ENCODE data around the gene SYCE1L.
"Not testable (repeated sequence)": the region's sequence is repeated elsewhere in the genome, so short reads cannot be mapped to it uniquely, and the experiment has no call there.

The SYCE1L gene

GRCh38 chr16:77199211-77199610 lies at the start of gene SYCE1L:
TSS of gene SYCE1L (plus strand) at chr16:77199408. CDS start at chr16:77199452, 44 bp downstream.
- DNase-seq (ENCODE audit: low spot score) = no peak

- no peak for DNase-seq (ENCODE audit: low spot score)
Measured at GRCh38 chr16:77157346-77158058, 41.7 kb upstream of the SYCE1L start.

GRCh38 chr16:77158293-77158692 lies 40.9 kb upstream of the SYCE1L start:
- DNase-seq (ENCODE audit: low spot score) = no peak

GRCh38 chr16:77165006-77165405 lies 34.2 kb upstream of the SYCE1L start:
- DNase-seq (ENCODE audit: low spot score) = no peak

- DNase-seq (ENCODE audit: low spot score) = not testable (repeated sequence)
Measured at GRCh38 chr16:77165536-77166236, 33.5 kb upstream of the SYCE1L start.

GRCh38 chr16:77166726-77167125 lies 32.5 kb upstream of the SYCE1L start:
- no peak for DNase-seq (ENCODE audit: low spot score)

DNA sequence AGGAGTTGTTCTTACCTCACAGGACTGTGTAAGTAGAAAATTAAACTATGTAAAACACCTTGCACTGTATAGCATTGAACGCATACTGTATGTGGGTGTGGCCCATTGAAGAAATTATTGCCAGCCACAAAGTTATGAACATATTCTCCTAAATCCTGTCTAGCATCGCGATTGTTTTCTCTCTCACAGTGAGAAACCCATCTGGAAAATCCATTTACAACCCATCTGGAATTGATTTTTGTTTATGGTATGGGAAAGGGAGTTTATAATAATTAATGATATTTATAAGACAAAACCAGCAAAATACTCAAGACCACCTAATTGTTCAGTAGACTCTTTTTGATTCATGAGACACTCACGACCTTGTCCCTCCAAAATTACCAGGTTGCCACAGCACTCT lies 30.3 kb upstream of the SYCE1L start:
- no peak for DNase-seq (ENCODE audit: low spot score)

DNA sequence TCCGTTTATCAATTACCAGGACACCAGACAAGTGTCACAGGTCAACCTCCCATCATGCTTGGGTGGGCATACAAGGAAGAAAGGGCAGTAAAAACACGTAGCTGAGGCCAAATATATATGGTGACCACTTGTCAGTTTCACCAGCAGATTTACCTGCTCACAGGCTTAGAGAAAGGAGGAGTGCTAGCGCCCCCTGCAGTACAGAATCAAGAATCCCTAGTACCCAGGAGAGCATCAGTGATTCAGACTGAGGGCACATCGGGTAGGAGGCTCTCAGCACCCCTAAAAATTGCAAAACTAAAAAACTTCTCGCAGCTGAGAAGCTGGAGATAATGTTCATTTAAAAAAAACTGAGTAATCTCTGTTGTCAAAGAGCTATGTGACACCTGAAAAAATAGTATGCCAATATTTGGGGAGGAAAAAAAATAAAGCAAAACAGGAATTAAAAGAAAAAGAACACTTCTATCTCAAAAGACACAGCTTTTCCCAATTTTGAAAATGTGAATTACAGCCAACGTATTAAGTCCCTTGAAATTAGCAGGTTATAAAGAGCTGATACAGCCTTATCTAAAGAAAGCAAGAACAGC lies 29.5 kb upstream of the SYCE1L start:
- DNase-seq (ENCODE audit: low spot score) = peak; percentile 47

- no peak for DNase-seq (ENCODE audit: low spot score)
Measured at GRCh38 chr16:77170805-77171204, 28.4 kb upstream of the SYCE1L start.

GRCh38 chr16:77171745-77172635 lies 27.2 kb upstream of the SYCE1L start:
- peak; percentile 75 for DNase-seq (ENCODE audit: low spot score)

GRCh38 chr16:77172951-77173350 lies 26.3 kb upstream of the SYCE1L start:
- DNase-seq (ENCODE audit: low spot score) = peak; percentile 80

DNA sequence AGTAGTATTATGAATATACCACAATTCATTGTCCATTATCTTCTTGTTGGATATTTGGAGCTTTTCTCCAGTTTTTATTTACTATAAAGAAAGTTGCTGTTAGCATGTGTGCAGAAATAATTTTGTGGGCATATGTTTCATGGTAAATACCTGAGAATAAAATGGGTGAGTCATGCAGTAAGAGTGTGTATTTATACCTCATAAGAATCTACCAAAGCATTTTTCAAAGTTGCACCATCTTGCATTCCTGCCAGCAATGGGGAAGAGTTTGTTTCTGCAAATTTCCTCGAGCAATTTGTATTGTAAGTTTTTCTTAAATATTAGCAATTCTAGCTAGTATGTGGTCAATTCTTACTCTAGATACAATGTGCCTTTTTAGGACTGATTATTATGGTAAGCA lies 16.1 kb upstream of the SYCE1L start:
- DNase-seq (ENCODE audit: low spot score) = no peak

- not testable (repeated sequence) for DNase-seq (ENCODE audit: low spot score)
Measured at GRCh38 chr16:77186298-77186697, 12.9 kb upstream of the SYCE1L start.

DNA sequence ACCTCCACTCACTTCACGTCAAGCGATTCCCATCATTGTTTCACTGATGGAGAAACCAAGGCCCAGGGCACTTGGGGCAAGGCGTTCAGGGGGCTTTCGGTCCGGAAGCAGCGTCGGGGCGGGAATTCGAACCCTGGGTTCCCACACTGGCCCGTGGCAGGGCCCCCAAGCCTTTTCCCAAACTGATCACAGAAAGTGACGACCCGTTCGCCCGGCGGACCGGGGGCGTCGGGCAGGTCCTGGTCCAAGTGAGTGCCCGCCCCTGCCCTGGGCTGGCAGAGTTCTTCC lies 9.1 kb upstream of the SYCE1L start:
- no peak for DNase-seq (ENCODE audit: low spot score)

GRCh38 chr16:77190478-77191258 lies 8.5 kb upstream of the SYCE1L start, which contains the start of gene MON1B:
TSS of gene MON1B (plus strand) at chr16:77191190. CDS start at chr16:77191486, 296 bp downstream.
- DNase-seq (ENCODE audit: low spot score) = peak; percentile 97

GRCh38 chr16:77191259-77191969 lies 7.8 kb upstream of the SYCE1L start:
- no peak for DNase-seq (ENCODE audit: low spot score)

GRCh38 chr16:77193377-77193776 lies 5.8 kb upstream of the SYCE1L start:
- DNase-seq (ENCODE audit: low spot score) = no peak

DNA sequence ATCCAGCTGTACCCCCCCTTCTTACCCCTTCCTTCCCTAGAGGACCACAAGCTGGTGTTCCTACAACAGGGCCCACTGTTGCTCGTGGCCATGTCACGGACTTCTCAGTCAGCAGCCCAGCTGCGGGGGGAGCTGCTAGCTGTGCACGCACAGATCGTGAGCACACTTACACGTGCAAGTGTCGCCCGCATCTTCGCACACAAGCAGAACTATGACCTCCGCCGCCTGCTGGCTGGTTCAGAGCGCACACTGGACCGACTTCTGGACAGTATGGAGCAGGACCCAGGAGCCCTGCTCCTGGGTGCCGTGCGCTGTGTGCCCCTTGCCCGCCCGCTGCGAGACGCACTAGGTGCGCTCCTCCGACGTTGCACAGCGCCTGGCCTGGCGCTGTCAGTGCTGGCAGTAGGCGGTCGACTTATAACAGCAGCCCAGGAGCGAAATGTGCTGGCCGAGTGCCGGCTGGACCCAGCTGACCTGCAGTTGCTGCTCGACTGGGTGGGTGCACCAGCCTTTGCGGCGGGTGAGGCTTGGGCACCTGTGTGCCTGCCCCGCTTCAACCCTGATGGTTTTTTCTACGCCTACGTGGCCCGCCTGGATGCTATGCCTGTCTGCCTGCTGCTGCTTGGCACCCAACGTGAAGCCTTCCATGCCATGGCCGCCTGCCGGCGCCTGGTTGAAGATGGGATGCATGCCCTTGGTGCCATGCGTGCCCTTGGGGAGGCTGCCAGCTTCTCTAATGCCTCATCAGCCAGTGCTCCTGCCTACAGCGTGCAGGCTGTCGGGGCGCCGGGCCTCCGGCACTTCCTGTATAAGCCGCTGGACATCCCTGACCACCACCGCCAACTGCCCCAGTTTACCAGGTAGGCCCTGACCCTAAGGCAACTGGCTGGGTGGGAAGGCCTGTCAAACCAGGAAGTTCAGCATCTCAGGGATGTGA lies 4.6 kb upstream of the SYCE1L start:
- no peak for DNase-seq (ENCODE audit: low spot score)

- DNase-seq (ENCODE audit: low spot score) = no peak
Measured at GRCh38 chr16:77195411-77195810, 3.8 kb upstream of the SYCE1L start.

DNA sequence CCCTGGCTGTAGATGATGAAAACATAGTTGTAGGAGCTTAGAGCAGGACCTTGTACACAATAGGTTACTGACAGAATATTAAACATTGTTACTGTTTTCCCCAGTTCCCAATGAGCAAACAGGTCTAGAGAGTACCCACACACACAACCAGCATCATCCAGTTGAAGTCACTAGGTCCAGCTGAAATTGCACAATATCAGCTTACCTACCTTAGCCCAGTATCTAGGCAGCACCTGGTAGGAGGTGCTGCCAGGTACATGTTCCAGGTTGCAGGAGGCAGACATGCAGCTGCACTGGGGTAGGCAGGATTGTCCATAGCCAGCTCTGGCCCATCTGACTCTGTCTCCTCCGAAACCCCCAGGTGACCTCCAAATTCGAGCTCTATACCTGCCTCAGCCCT lies 1.5 kb upstream of the SYCE1L start:
- no peak for DNase-seq (ENCODE audit: low spot score)
